GM12892 (cell line): ENCODE measurements around the gene MBD5.

Experiments used
- POLR2A ChIP-seq: IDR thresholded peaks from 2 replicates; pipeline ENCODE4 v1.6.1; 2011; ENCODE audit warnings: low read depth, low read length, control low read depth
- POLR2AphosphoS5 ChIP-seq: IDR thresholded peaks from 2 replicates; pipeline ENCODE4 v1.6.1; 2011; ENCODE audit warnings: low read depth, low read length, control low read depth

DNA sequence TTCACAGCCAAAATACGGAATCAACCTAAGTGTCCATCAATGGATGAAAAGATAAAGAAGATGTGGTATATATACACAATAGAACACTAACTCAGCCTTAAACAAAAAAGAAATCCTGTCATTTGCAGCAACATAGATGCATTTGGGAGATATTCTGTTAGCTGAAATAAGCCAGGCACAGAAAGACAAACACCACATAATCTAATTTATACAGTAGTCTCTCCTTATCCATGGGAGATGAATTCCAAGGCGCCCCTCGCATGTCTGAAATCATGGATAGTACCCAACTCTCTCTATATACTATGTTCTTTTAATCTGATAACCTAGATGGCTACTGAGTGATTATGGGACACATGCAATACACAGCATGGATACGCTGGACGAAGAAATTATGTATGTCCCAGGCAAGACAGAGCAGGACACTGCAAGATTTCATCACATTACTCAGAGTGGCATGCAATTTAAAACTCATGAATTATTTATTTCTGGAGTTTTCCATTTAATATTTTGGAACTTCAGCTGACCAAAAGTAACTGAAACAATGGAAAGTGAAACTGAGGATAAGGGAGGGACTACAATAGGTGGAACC, 39.9 kb upstream of the MBD5 start:
- TF ChIP-seq POLR2A, result no peak
- TF ChIP-seq POLR2AphosphoS5, result no peak
